Common myeloid progenitor, CD34-positive (primary cell): ENCODE data around the gene BEND7. TPM values are rescaled to one million over a fixed set of nuclear protein-coding genes. Genes with fewer than 3 reads are reported as not detected.

Experiments used
- CTCF ChIA-PET: fragments of 350-600 bp; sonication (Branson Sonifier 250); formaldehyde crosslinking; loops from one replicate; lab custom pipeline; 2021; ENCODE audit warnings: antibody characterized with exemption; lab: Charles Lee
- POLR2A ChIA-PET: fragments of 350-600 bp; sonication (Branson Sonifier 250); formaldehyde crosslinking; loops from one replicate; lab custom pipeline; 2021; ENCODE audit warnings: antibody characterized with exemption; lab: Charles Lee
- DNase-seq, 3 donors: peaks; one replicate each; pipeline versions ENCODE4 v3.0.0 to v3.0.0-alpha.2; 2013
- H3K27ac ChIP-seq, 2 experiments: 1 replicate in 1 of 2; 2 replicates in 1 of 2; pipeline ENCODE4 v1.7.0; 2013; ENCODE audit warnings: inconsistent platforms in 2 of 2, low read length in 2 of 2, mild to moderate bottlenecking in 2 of 2, low read depth in 1 of 2, moderate library complexity in 1 of 2; ENCODE audit not compliant: severe bottlenecking in 2 of 2, insufficient read depth in 1 of 2, poor library complexity in 1 of 2
- H3K27me3 ChIP-seq, 5 experiments: replicated peaks in 2 of 5; 1 replicate in 3 of 5; 2 replicates in 2 of 5; pipeline versions ENCODE4 v1.6.1 to v1.7.0; 2013; ENCODE audit warnings: low read length in 4 of 5, mild to moderate bottlenecking in 2 of 5, moderate library complexity in 2 of 5, inconsistent platforms in 1 of 5; ENCODE audit not compliant: insufficient read depth in 5 of 5, control insufficient read depth in 4 of 5
- H3K36me3 ChIP-seq, 4 experiments: 1 replicate in 2 of 4; 2 replicates in 2 of 4; pipeline versions ENCODE4 v1.6.1 to v1.7.0; 2013; ENCODE audit warnings: low read length in 3 of 4, control low read depth in 1 of 4, mild to moderate bottlenecking in 1 of 4; ENCODE audit not compliant: control insufficient read depth in 4 of 4, insufficient read depth in 4 of 4
- H3K4me1 ChIP-seq, 4 experiments: 1 replicate in 3 of 4; 2 replicates in 1 of 4; pipeline versions ENCODE4 v1.6.1 to v1.7.1; 2013; ENCODE audit warnings: low read length in 3 of 4, mild to moderate bottlenecking in 3 of 4, control low read depth in 1 of 4, inconsistent platforms in 1 of 4, moderate library complexity in 1 of 4; ENCODE audit not compliant: control insufficient read depth in 4 of 4, insufficient read depth in 4 of 4; ENCODE audit errors: control extremely low read depth in 1 of 4
- H3K4me3 ChIP-seq, 7 experiments: 1 replicate in 4 of 7; 2 replicates in 3 of 7; pipeline versions ENCODE4 v1.5.1 to v1.7.0; 2013; ENCODE audit warnings: mild to moderate bottlenecking in 7 of 7, low read length in 6 of 7, moderate library complexity in 6 of 7, inconsistent platforms in 2 of 7, low read depth in 2 of 7, control low read depth in 1 of 7; ENCODE audit not compliant: insufficient read depth in 4 of 7, control insufficient read depth in 1 of 7; ENCODE audit errors: extremely low read depth in 1 of 7
- H3K9me3 ChIP-seq, 5 experiments: 1 replicate in 4 of 5; 2 replicates in 1 of 5; pipeline versions ENCODE4 v1.6.1 to v1.7.1; 2013; ENCODE audit warnings: low read length in 4 of 5, mild to moderate bottlenecking in 2 of 5, inconsistent platforms in 1 of 5, low read depth in 1 of 5, moderate library complexity in 1 of 5; ENCODE audit not compliant: control insufficient read depth in 4 of 5, insufficient read depth in 2 of 5; ENCODE audit errors: control extremely low read depth in 1 of 5
- WGBS: methylation state at CpG from one replicate; pipeline ENCODE4 v1.1.5; 2013; ENCODE audit not compliant: insufficient coverage; 5-methylcytosine and 5-hydroxymethylcytosine counted together
- polyA plus RNA-seq: library from polyadenylated mRNA; unstranded; fragments of 120-200 nt; gene quantifications from one replicate; pipeline ENCODE4 v1.2.1, GENCODE V29; 2013

BEND7 gene
- polyA plus RNA-seq = 17.7 TPM

GRCh38 chr10:13528875-13529713, at the start of gene BEND7:
TSS of gene BEND7 (minus strand) at chr10:13529014. CDS start at chr10:13528533, 481 bp downstream.
- Histone ChIP-seq H3K27ac (peak within 1 kb of the TSS in 1 of 2 experiments; percentile 25), H3K4me3 (peak within 1 kb of the TSS; percentile 52 to 82 (median 65)), H3K36me3 (peaks cover 0 to 5% (median 0%) of the 10 kb centered on the region in 4 experiments), H3K27me3 (peaks cover 0 to 27% (median 0%) of the 10 kb centered on the region in 5 experiments), H3K4me1 (peaks cover 3 to 17% (median 8%) of the 10 kb centered on the region in 4 experiments), H3K9me3 (no peaks in the 10 kb centered on the region)
- WGBS = 0% methylated on average over 49 of the region's 98 CpGs
- ChIA-PET CTCF (interaction anchor here (0.6 to 1.1 kb wide), 2 partner anchors 12 to 157 kb away, joined by 3 read pairs; no protein-coding TSS in a partner anchor), POLR2A (no interaction called here)
- DNase-seq = peak; percentile 52 to 71 (median 63)

GRCh38 chr10:13573960-13574359, 45.1 kb upstream of the BEND7 start:
- ChIA-PET POLR2A (no interaction called here), CTCF (no interaction called here)
- 100% methylated on average over 2 of the region's 4 CpGs for WGBS
- Histone ChIP-seq H3K4me1 (no peaks in the 10 kb centered on the region), H3K9me3 (peaks cover 0 to 3% (median 0%) of the 10 kb centered on the region in 5 experiments), H3K4me3 (no peak overlapping the region), H3K27ac (no peak overlapping the region), H3K36me3 (no peaks in the 10 kb centered on the region), H3K27me3 (no peaks in the 10 kb centered on the region)
- no peak for DNase-seq

GRCh38 chr10:13571541-13571940, 42.7 kb upstream of the BEND7 start:
- no peak for DNase-seq
- H3K27ac ChIP-seq = no peak overlapping the region
- no peaks in the 10 kb centered on the region for H3K27me3 ChIP-seq
- H3K4me1 ChIP-seq = no peaks in the 10 kb centered on the region
- H3K9me3 ChIP-seq = peaks cover 0 to 3% (median 0%) of the 10 kb centered on the region in 5 experiments
- no peak overlapping the region for H3K4me3 ChIP-seq
- WGBS = 100% methylated on average over 1 of the region's 5 CpGs
- CTCF ChIA-PET = no interaction called here
- H3K36me3 ChIP-seq = no peaks in the 10 kb centered on the region
- POLR2A ChIA-PET = no interaction called here

- WGBS = no CpG with 5 or more reads among the region's 1 CpG
- ChIA-PET POLR2A (no interaction called here), CTCF (interaction anchor here (1.0 kb wide), 1 partner anchor 13 kb away, joined by 3 read pairs; no protein-coding TSS in a partner anchor)
- Histone ChIP-seq H3K27me3 (no peaks in the 10 kb centered on the region), H3K27ac (no peak overlapping the region), H3K4me1 (no peaks in the 10 kb centered on the region), H3K9me3 (no peaks in the 10 kb centered on the region), H3K4me3 (no peak overlapping the region), H3K36me3 (no peaks in the 10 kb centered on the region)
- DNase-seq = peak in 2 of 3 donors; percentile 16 to 17
These were observed 38.2 kb upstream of the BEND7 start for GRCh38 chr10:13567030-13567429.

- POLR2A ChIA-PET = no interaction called here
- WGBS = 100% methylated on average over 3 of the region's 3 CpGs
- Histone ChIP-seq H3K27me3 (no peaks in the 10 kb centered on the region), H3K9me3 (no peaks in the 10 kb centered on the region), H3K4me1 (no peaks in the 10 kb centered on the region), H3K36me3 (no peaks in the 10 kb centered on the region), H3K27ac (no peak overlapping the region), H3K4me3 (no peak overlapping the region)
- no peak for DNase-seq
- CTCF ChIA-PET = no interaction called here
These were observed 35.8 kb upstream of the BEND7 start for GRCh38 chr10:13564576-13564975.

GRCh38 chr10:13563481-13564445, 34.9 kb upstream of the BEND7 start:
- DNase-seq = no peak
- 98% methylated on average over 8 of the region's 11 CpGs for WGBS
- Histone ChIP-seq H3K27ac (no peak overlapping the region), H3K4me3 (no peak overlapping the region), H3K4me1 (no peaks in the 10 kb centered on the region), H3K9me3 (no peaks in the 10 kb centered on the region), H3K36me3 (no peaks in the 10 kb centered on the region), H3K27me3 (no peaks in the 10 kb centered on the region)
- ChIA-PET POLR2A (interaction anchor here (0.7 kb wide), 1 partner anchor 20 kb away, joined by 3 read pairs; no protein-coding TSS in a partner anchor), CTCF (no interaction called here)
